Neural crest cell (in vitro differentiated cells): Measurements from ENCODE around the gene STEAP3. TPM values are rescaled to one million over a fixed set of nuclear protein-coding genes. Genes with fewer than 3 reads are reported as not detected.

Source experiments
- DNase-seq: peaks from one replicate; pipeline ENCODE4 v3.0.0; 2021; ENCODE audit warnings: low read depth, mixed read lengths, low spot score
- H3K27ac Mint-ChIP-seq: one replicate; pipeline ENCODE4 v1.8.0; 2021; ENCODE audit warnings: mild to moderate bottlenecking, mixed read lengths; ENCODE audit not compliant: unreplicated experiment
- H3K27me3 Mint-ChIP-seq: 2 replicates; pipeline ENCODE4 v1.8.0; 2021; ENCODE audit warnings: low read depth, mild to moderate bottlenecking, mixed read lengths
- H3K36me3 Mint-ChIP-seq: 2 replicates; pipeline ENCODE4 v1.8.0; 2021; ENCODE audit warnings: low read depth, mild to moderate bottlenecking, mixed read lengths
- H3K4me1 Mint-ChIP-seq: 2 replicates; pipeline ENCODE4 v1.8.0; 2021; ENCODE audit warnings: mixed read lengths
- H3K4me3 Mint-ChIP-seq: one replicate; pipeline ENCODE4 v1.8.0; 2021; ENCODE audit warnings: mild to moderate bottlenecking, mixed read lengths
- H3K9me3 Mint-ChIP-seq: 2 replicates; pipeline ENCODE4 v1.8.0; 2021; ENCODE audit warnings: mixed read lengths
- total RNA-seq: library from RNA; stranded (reverse); gene quantifications from 2 replicates; pipeline ENCODE4 v1.2.1, GENCODE V29; 2021
- TF ChIP-seq, protein P1 (sequence below): fragments of 200-600 bp; sonication (generic); conservative IDR thresholded peaks from 2 replicates; pipeline ENCODE4 v1.5.0; 2021; ENCODE audit warnings: antibody characterized with exemption, mild to moderate bottlenecking

Gene STEAP3
- total RNA-seq, 1 donor from 2014 or later, result 0.77 TPM

DNA sequence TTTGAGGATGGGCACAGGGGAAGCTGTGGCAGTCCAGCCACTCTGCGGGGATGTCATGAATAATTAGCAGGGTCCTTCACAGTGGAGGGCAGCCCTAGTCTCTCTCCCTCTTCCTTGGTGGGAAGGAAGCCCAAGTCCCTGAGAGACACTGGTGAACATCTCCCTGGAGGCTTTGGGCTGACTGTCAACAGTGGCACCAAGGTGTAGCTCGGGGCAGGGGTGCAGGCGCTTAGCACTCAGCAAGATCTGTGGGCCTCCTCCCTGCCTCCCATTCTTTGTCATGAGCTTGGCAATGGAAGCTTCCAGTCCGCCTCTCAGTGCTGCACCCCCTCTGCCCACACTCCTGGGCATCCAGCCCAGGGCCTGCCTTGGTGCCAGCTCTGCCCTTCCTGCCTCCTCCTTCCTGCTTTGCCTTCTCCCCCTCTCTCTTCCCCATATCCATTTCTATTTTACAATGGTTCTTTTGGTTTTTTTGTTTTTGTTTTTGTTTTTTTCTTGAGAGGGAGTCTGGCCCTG is 59.4 kb downstream of the STEAP3 start:
- H3K27me3 Mint-ChIP-seq, result no peaks in the 10 kb centered on the region
- H3K9me3 Mint-ChIP-seq, result no peaks in the 10 kb centered on the region
- no peaks in the 10 kb centered on the region for H3K4me1 Mint-ChIP-seq
- DNase-seq, result no peak
- TF ChIP-seq, protein P1, sequence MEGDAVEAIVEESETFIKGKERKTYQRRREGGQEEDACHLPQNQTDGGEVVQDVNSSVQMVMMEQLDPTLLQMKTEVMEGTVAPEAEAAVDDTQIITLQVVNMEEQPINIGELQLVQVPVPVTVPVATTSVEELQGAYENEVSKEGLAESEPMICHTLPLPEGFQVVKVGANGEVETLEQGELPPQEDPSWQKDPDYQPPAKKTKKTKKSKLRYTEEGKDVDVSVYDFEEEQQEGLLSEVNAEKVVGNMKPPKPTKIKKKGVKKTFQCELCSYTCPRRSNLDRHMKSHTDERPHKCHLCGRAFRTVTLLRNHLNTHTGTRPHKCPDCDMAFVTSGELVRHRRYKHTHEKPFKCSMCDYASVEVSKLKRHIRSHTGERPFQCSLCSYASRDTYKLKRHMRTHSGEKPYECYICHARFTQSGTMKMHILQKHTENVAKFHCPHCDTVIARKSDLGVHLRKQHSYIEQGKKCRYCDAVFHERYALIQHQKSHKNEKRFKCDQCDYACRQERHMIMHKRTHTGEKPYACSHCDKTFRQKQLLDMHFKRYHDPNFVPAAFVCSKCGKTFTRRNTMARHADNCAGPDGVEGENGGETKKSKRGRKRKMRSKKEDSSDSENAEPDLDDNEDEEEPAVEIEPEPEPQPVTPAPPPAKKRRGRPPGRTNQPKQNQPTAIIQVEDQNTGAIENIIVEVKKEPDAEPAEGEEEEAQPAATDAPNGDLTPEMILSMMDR, result no peak
- H3K36me3 Mint-ChIP-seq, result no peaks in the 10 kb centered on the region
- no peak overlapping the region for H3K27ac Mint-ChIP-seq
- H3K4me3 Mint-ChIP-seq, result no peak overlapping the region

DNA sequence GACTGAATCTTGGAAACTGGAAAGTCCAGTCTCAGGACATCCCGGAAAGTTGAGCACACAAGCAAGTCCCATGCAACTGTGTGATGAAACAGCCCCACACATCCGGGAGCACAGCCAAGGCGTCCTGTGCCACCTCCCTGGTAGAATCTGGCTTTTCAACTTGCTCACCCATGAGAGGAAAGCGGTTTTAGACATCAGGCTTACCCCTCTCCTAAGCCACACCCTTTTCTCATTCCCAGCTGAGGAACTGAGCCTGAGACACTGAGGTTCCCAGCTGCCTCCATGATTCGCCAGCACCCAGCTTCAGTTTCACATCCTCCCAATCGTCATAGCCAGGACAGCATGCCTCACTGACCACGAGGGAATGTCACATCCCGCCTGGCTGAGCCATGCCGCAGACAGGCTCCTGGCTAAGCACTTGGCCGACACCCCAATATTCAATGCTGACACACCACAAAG is 60.3 kb downstream of the STEAP3 start:
- Mint-ChIP-seq H3K9me3 (no peaks in the 10 kb centered on the region), H3K27ac (no peak overlapping the region), H3K36me3 (no peaks in the 10 kb centered on the region), H3K4me3 (no peak overlapping the region), H3K27me3 (no peaks in the 10 kb centered on the region), H3K4me1 (no peaks in the 10 kb centered on the region)
- no peak for DNase-seq
- TF ChIP-seq, protein P1, result no peak

DNA sequence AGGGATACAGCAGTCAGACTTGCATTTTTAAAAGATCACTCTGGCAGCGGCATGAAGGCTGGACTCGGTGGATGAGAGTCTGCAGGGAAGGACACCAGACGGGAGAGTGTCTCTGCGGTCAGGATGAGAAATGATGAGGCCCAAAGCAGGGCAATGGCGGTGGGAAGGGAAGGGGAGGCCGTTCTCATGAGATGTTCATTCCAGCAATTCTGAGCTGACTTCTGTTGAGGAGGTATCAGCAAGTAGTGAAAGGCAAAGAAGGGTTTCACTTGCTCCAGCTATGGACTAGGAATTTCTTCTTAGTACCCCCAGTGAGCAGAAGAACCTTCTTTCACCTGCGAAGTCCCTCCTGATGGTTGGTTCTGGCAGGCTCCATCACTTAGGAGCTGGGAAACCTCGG is 63.0 kb downstream of the STEAP3 start:
- Mint-ChIP-seq H3K9me3 (no peaks in the 10 kb centered on the region), H3K4me3 (no peak overlapping the region), H3K27ac (no peak overlapping the region), H3K36me3 (no peaks in the 10 kb centered on the region), H3K4me1 (peaks cover 5% of the 10 kb centered on the region), H3K27me3 (peaks cover 7% of the 10 kb centered on the region)
- TF ChIP-seq, protein P1, result no peak
- no peak for DNase-seq

DNA sequence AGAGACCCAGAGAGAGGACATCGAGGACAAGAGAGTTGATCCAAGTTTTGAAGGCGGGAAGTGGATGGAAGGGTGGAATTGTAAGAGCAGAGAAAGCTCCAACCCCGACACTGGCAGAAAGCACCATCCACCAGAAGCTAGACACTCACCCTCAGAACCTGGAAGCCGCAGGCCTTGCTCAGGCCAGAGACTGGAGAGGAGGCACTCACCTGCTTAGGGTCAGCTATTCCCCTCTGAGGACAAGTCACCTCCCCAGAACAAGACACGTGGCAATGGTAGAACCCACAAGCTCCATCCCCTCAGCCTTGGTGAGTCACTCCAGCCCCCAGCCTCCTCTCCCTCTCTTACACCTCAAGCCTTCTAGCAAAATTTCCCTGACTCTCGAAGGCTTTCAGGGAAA is 64.9 kb downstream of the STEAP3 start:
- H3K36me3 Mint-ChIP-seq, result no peaks in the 10 kb centered on the region
- TF ChIP-seq, protein P1, result no peak
- no peak overlapping the region for H3K27ac Mint-ChIP-seq
- no peak for DNase-seq
- no peak overlapping the region for H3K4me3 Mint-ChIP-seq
- peaks cover 12% of the 10 kb centered on the region for H3K4me1 Mint-ChIP-seq
- no peaks in the 10 kb centered on the region for H3K9me3 Mint-ChIP-seq
- H3K27me3 Mint-ChIP-seq, result peaks cover 15% of the 10 kb centered on the region

DNA sequence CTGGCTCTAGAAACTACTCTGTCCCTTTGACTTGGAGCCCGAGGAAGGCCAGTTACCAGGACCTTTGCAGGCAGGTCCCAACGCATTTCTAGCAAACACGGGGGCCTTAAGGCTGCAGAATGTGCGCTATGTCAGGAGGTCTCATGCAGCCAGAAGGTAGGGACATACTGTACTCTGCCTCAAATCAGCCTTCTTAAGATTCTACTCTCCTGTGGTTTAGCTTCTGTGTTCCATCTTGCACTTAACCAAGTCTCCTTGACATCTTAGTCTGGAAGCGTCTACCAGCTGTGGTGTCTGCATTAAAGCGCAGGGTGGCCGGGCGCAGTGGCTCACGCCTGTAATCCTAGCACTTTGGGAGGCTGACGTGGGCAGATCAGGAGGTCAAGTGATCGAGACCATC is 65.5 kb downstream of the STEAP3 start:
- TF ChIP-seq, protein P1, result no peak
- H3K9me3 Mint-ChIP-seq, result no peaks in the 10 kb centered on the region
- DNase-seq, result no peak
- peaks cover 15% of the 10 kb centered on the region for H3K27me3 Mint-ChIP-seq
- H3K27ac Mint-ChIP-seq, result no peak overlapping the region
- peaks cover 12% of the 10 kb centered on the region for H3K4me1 Mint-ChIP-seq
- no peaks in the 10 kb centered on the region for H3K36me3 Mint-ChIP-seq
- H3K4me3 Mint-ChIP-seq, result no peak overlapping the region
